Heart right ventricle (tissue), 16 donors: ENCODE measurements around the gene ORAI3. TPM values are rescaled to one million over a fixed set of nuclear protein-coding genes. Genes with fewer than 3 reads are reported as not detected.

Source experiments
- ATAC-seq, 8 donors: fragments of 200-7000 bp; cut with Tn5 transposase; one replicate each; pipeline ENCODE4 v1.9.1; 2020; ENCODE audit warnings: mild to moderate bottlenecking in 8 of 8, moderate library complexity in 8 of 8, moderate number of reproducible peaks in 1 of 8
- DNase-seq, 2 donors: peaks; one replicate each; pipeline ENCODE4 v3.0.0-alpha.2; 2020
- H3K27ac ChIP-seq, 10 donors: fragments of 200-600 bp; sonication (generic) in 2 of 10; one replicate each; pipeline versions ENCODE4 v1.5.0 to v1.8.0; 2020 to 2022; ENCODE audit warnings: mild to moderate bottlenecking in 3 of 10
- H3K27me3 ChIP-seq, 7 donors: fragments of 200-600 bp; one replicate each; pipeline ENCODE4 v1.8.0; 2021 to 2022; ENCODE audit warnings: mild to moderate bottlenecking in 2 of 7
- H3K36me3 ChIP-seq, 9 donors: fragments of 200-600 bp; sonication (generic) in 1 of 9; one replicate each; pipeline versions ENCODE4 v1.5.0 to v1.8.0; 2020 to 2022; ENCODE audit warnings: mild to moderate bottlenecking in 2 of 9
- H3K4me1 ChIP-seq, 9 donors: fragments of 200-600 bp; sonication (generic) in 1 of 9; one replicate each; pipeline versions ENCODE4 v1.5.0 to v1.8.0; 2020 to 2022; ENCODE audit warnings: mild to moderate bottlenecking in 4 of 9
- H3K4me3 ChIP-seq, 10 donors: fragments of 200-600 bp; sonication (generic) in 2 of 10; one replicate each; pipeline versions ENCODE4 v1.5.0 to v1.8.0; 2020 to 2022; ENCODE audit warnings: mild to moderate bottlenecking in 7 of 10, moderate library complexity in 2 of 10
- H3K9me3 ChIP-seq, 11 donors: fragments of 200-600 bp in 10 of 11; sonication (generic) in 2 of 11; one replicate each; pipeline versions ENCODE4 v1.5.0 to v1.8.0; 2013 to 2022; ENCODE audit warnings: mild to moderate bottlenecking in 2 of 11, control low read depth in 1 of 11, moderate library complexity in 1 of 11
- WGBS, 2 donors: extraction: QIAGEN DNeasy Blood & Tissue Kit; methylation state at CpG; one replicate each; pipeline ENCODE4 v1.1.7; 2013; ENCODE audit warnings: inconsistent platforms in 1 of 2; 5-methylcytosine and 5-hydroxymethylcytosine counted together
- intact Hi-C, 10 donors: fragments of 100-400 bp; cut with DNase I; formaldehyde crosslinking; loops; one replicate each; pipeline versions ENCODE4 v1.11.1 to v1.14.2; 2022
- polyA plus RNA-seq, 2 donors: library from polyadenylated mRNA; stranded (reverse); fragments of 200-250 nt; gene quantifications; one replicate each; pipeline ENCODE4 v1.2.3, GENCODE V29; 2013
- total RNA-seq, 10 donors: library from RNA; stranded (reverse); fragmentation: NEBNext Ultra II Directional in 3 of 10; extraction: Animal tissue kit (Norgen Biotek cat#: 25700) in 3 of 10; gene quantifications; one replicate each; pipeline versions ENCODE4 v1.2.1 to v1.2.4, GENCODE V29; 2021 to 2023
- TF ChIP-seq, protein P1 (sequence below), 9 donors: fragments of 200-600 bp; sonication (generic) in 2 of 9; IDR thresholded peaks; one replicate each; pipeline versions ENCODE4 v1.5.0 to v1.8.0; 2021 to 2022; ENCODE audit warnings: antibody characterized with exemption in 9 of 9, mild to moderate bottlenecking in 5 of 9, moderate library complexity in 1 of 9
- donor health status: Arrhythmogenic right ventricular cardiomyopathy.
- donor health status: ischemic (EF 13 %, LVEDD 7.1; RV severe dilation, severe dysfunction).
- donor health status: healthy with polysubstance abuse.
- donor health status: DM: no; HTN: yes; CAD: no.
- donor health status: DM: no; HTN: no; CAD: no.
- donor health status: ischemic (EF 25% LVEDD 6.9; RV normal size, moderate dysfunction).
- donor health status: ischemic (EF 25% LVEDD 5.7; RV mildly dilated, moderate dysfunction).
- donor health status: healthy.
- donor health status: DM: yes; HTN: yes; CAD: no.
- donor health status: Ischemic cardiomyopathy.
- donor health status: ischemic (EF 35%, LVEDD 5.7; RV mildly dilated, moderate dysfunction).
- donor health status: nonischemic (EF 11% LVEDD 7.7; RV severe dilation, severe dysfunction).
- donor health status: DM: yes; HTN: yes; CAD: no.
- donor health status: PGD.
- donor health status: ischemic (EF 29% LVEDD 5.4; RV normal size, mild dysfunction).
- donor health status: nonischemic (EF 23%, LVEDD 6.1; RV moderate dilation, normal function).

ORAI3 gene
- total and polyA plus RNA-seq, 12 donors, result 7.8 to 19.8 (median 11.4) TPM

DNA sequence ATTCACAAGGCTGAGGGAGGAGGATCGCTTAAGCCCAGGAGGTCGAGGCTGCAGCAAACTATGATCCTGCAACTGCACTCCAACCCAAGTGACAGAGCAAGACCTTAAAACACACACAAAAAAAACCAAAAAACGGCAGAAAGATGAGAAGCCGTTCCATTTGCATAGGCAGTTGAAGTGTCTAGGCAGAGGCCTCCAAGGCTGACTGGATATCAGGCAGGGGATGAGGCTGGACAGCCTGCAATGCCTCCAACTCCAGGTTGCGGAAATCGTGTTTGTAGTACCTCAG lies 27.5 kb upstream of the ORAI3 start:
- ATAC-seq (no peak), DNase-seq (no peak)
- H3K9me3 ChIP-seq, result no peaks in the 10 kb centered on the region
- peaks cover 0 to 24% (median 16%) of the 10 kb centered on the region in 9 donors for H3K4me1 ChIP-seq
- 27 to 30% methylated on average over 6 of the region's 6 CpGs for WGBS, 2 donors
- TF ChIP-seq, protein P1, sequence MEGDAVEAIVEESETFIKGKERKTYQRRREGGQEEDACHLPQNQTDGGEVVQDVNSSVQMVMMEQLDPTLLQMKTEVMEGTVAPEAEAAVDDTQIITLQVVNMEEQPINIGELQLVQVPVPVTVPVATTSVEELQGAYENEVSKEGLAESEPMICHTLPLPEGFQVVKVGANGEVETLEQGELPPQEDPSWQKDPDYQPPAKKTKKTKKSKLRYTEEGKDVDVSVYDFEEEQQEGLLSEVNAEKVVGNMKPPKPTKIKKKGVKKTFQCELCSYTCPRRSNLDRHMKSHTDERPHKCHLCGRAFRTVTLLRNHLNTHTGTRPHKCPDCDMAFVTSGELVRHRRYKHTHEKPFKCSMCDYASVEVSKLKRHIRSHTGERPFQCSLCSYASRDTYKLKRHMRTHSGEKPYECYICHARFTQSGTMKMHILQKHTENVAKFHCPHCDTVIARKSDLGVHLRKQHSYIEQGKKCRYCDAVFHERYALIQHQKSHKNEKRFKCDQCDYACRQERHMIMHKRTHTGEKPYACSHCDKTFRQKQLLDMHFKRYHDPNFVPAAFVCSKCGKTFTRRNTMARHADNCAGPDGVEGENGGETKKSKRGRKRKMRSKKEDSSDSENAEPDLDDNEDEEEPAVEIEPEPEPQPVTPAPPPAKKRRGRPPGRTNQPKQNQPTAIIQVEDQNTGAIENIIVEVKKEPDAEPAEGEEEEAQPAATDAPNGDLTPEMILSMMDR (IDR thresholded peaks at IDR 0.05), result peak in 1 of 9 donors; percentile 64
- H3K27ac ChIP-seq, result peak overlapping the region; percentile 80 to 97 (median 94)
- H3K4me3 ChIP-seq, result peak overlapping the region in 9 of 10 donors; percentile 44 to 89 (median 67)
- H3K27me3 ChIP-seq, result no peaks in the 10 kb centered on the region
- H3K36me3 ChIP-seq, result peaks cover 0 to 10% (median 0%) of the 10 kb centered on the region in 9 donors
- intact Hi-C loops, result loop anchor here in 9 of 10 donors (1.0 to 5.0 kb wide), 5 partner anchors 74 to 79 kb away; no protein-coding TSS in a partner anchor

DNA sequence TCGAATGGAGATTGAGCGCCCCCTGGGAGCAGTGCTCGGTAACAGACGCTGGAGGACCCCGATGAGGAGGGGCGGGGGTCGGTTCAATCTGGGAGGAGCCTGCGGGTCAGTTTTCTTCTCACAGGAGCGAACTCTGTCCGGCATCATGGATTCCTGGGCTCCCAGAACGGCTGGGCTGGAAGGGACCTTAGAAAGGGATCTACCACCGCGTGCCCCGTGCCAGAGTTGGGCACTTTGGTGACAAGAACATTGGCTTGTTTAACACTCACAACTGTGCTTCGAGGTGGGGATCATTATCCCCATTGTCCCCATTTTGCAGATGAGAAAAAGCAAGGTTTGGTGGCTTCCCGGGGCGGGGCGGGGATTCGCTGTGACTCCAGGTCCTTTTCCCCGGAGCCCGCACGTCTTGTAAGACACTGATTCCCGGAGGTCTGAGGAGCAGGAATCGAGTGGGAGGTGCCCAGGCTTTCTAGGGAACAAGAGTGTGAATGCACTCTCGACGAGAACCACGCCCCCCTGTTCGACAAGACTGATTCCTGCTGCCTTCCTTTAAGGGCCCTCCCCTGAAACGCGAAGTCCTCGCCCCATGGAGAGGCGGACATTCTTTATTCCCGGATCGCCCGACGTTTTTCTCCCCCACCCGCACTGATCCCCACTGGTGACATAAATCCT lies 27.0 kb upstream of the ORAI3 start:
- Histone ChIP-seq H3K27ac (peak overlapping the region; percentile 80 to 97 (median 94)), H3K4me1 (peaks cover 0 to 24% (median 16%) of the 10 kb centered on the region in 9 donors), H3K4me3 (peak overlapping the region; percentile 27 to 89 (median 66)), H3K9me3 (no peaks in the 10 kb centered on the region), H3K36me3 (peaks cover 0 to 14% (median 0%) of the 10 kb centered on the region in 9 donors), H3K27me3 (no peaks in the 10 kb centered on the region)
- WGBS, 2 donors, result 1% methylated on average over 37 of the region's 37 CpGs
- DNase-seq (peak; percentile 86 to 92), ATAC-seq (peak; percentile 7 to 49 (median 24))
- TF ChIP-seq, protein P1 (IDR thresholded peaks at IDR 0.05), result peak; percentile 2 to 96 (median 89)
- intact Hi-C loops, result loop anchor here in 9 of 10 donors (1.0 to 5.0 kb wide), 9 partner anchors 25 to 263 kb away; partner anchors contain the start of genes BCL7C (in 1 of the 9), CTF1 (in 1 of the 9) and FBRS (in 1 of the 9)

DNA sequence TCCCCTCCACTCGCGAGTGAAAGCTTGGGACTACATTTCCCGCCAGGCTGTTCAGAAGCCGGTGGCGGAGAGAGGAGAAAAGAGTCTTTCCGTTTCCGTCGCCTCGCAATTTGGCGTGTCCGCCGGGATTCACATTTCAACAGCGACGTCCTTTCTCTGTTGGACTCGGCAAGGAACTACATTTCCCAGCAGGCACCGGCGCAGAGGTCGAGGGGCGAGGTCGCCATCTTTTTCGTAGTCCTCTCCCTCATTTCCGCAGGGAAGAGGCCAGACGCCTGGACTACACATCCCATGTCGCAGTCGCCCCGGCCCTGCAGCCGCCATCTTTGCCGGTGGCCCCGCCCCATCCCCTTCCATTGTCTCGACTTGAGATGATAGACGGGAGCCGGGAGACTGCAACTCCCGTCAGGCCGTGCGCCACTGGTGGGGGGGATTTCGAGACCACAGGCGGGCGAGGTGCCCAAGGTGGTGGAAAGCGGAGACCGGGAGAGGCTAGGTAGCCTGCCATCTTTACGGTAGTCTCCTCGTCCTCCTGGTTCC lies 26.4 kb upstream of the ORAI3 start:
- Histone ChIP-seq H3K4me1 (peaks cover 0 to 24% (median 16%) of the 10 kb centered on the region in 9 donors), H3K27me3 (no peaks in the 10 kb centered on the region), H3K27ac (peak overlapping the region; percentile 86 to 97 (median 94)), H3K9me3 (no peaks in the 10 kb centered on the region), H3K4me3 (peak overlapping the region; percentile 50 to 89 (median 69)), H3K36me3 (peaks cover 0 to 21% (median 0%) of the 10 kb centered on the region in 9 donors)
- DNase-seq (peak; percentile 99 to 100), ATAC-seq (peak; percentile 85 to 92 (median 88))
- intact Hi-C loops, result loop anchor here in 5 of 10 donors (1.0 to 5.0 kb wide), 6 partner anchors 26 to 264 kb away; partner anchors contain the start of genes BCL7C (in 1 of the 5), CTF1 (in 1 of the 5) and FBRS (in 1 of the 5)
- TF ChIP-seq, protein P1 (IDR thresholded peaks at IDR 0.05), result no peak
- WGBS, 2 donors, result 0 to 1% methylated on average over 42 of the region's 42 CpGs

DNA sequence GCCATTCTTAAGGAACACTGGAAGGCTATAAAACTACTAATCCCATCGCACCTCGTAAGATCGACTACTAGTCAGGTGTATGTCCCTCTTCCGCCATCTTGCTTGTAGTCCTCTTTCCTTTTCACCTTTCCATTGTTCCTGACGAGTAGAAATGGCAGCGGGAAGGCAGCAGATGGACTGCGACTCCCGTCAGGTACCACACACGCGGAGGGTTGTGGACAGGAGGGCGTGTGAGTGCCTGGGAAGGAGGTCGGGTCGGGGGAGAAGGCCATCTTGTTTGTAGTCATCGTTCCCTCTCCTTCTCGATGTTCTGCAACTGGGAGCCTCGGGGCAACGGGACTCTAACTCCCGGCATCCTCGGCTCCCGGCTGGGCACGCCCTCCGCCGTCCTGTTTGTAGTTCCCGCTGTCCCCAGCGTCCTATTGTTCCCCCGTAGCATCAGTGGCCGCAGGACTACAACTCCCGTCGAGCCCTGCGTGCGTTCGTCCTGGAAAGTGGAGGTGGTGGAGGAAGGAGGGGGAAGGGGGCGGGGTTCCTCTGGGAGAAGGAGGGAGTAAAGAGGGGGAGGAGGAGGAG lies 25.8 kb upstream of the ORAI3 start:
- peaks cover 0 to 22% (median 0%) of the 10 kb centered on the region in 9 donors for H3K36me3 ChIP-seq
- WGBS, 2 donors, result 0 to 1% methylated on average over 32 to 33 of the region's 33 CpGs
- no peaks in the 10 kb centered on the region for H3K27me3 ChIP-seq
- no peaks in the 10 kb centered on the region for H3K9me3 ChIP-seq
- TF ChIP-seq, protein P1 (IDR thresholded peaks at IDR 0.05), result no peak
- H3K4me3 ChIP-seq, result peak overlapping the region; percentile 57 to 89 (median 73)
- peak; percentile 99 to 100 for DNase-seq
- peak; percentile 80 to 89 (median 86) for ATAC-seq
- intact Hi-C loops, result loop anchor here in 5 of 10 donors (1.0 to 5.0 kb wide), 6 partner anchors 26 to 264 kb away; partner anchors contain the start of genes BCL7C (in 1 of the 5), CTF1 (in 1 of the 5) and FBRS (in 1 of the 5)
- peak overlapping the region; percentile 86 to 97 (median 94) for H3K27ac ChIP-seq
- H3K4me1 ChIP-seq, result peaks cover 0 to 24% (median 16%) of the 10 kb centered on the region in 9 donors
